ENCODE results near the gene UGT1A9.

UGT1A9 gene

DNA sequence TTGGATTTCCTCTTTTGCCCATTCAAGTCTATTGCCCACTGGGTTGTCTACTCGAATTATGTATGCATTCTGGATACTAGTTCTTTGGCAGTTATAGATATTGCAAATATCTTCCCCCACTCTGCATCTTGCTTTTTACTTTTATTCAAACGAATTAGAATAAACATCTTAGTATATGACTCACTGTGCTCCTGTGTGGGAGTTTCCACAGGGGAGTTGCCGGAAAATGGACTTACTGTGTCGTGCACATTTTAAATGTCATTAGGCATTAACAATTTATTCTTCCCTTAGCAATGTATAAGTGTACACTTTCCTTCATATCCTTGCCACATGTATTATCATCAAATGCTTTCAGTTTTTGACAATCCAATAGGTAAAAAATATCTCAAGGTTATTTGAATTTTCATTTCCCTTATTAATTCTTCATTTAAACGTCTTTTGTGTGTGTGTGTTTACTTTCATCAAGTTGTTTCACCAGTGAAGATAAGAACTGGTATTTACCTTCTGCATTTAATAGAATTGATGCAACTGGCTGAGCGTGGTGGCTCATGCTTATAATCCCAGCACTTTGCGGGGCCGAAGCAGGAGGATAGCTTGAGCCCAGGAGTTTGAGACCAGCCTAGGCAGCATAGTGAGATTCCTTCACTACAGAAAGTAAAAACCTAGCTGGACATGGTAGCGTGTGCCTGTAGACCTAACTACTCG, 36.4 kb downstream of the UGT1A9 start:
- H3K4me3 ChIP-seq (ENCODE audit: control insufficient read depth, low read depth, low read length), result no peak overlapping the region
- DNase-seq (ENCODE audit: low read depth), result peak; percentile 33
- TF ChIP-seq CTCF (conservative IDR thresholded peaks at IDR 0.05; ENCODE audit: control insufficient read depth, insufficient read depth, low read depth, low read length), result no peak

DNA sequence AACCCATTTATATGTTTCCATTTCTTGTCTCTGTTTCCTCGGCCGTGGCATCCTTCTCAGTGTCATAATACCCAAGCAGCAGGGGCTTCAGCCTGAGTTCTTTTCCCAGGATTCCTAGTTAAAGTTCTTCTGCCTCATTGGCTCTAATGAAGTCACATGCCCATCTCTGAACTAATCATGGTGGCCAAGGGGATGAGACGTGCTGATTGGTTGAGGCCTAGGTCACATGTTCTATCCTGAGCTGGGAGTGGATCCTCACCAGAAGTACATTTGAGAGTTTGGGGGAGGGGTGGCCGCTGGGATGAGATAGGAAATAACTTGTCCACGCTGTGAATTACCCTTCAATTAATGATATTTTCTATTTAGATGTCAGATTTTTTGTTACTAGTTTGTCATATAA, 37.2 kb downstream of the UGT1A9 start:
- TF ChIP-seq CTCF (conservative IDR thresholded peaks at IDR 0.05; ENCODE audit: control insufficient read depth, insufficient read depth, low read depth, low read length), result no peak
- DNase-seq (ENCODE audit: low read depth), result peak; percentile 1
- H3K4me3 ChIP-seq (ENCODE audit: control insufficient read depth, low read depth, low read length), result no peak overlapping the region

- peak; percentile 71 for DNase-seq (ENCODE audit: low read depth)
- no peak overlapping the region for H3K4me3 ChIP-seq (ENCODE audit: control insufficient read depth, low read depth, low read length)
- peak; percentile 93 for TF ChIP-seq CTCF (conservative IDR thresholded peaks at IDR 0.05; ENCODE audit: control insufficient read depth, insufficient read depth, low read depth, low read length)
Measured at GRCh38 chr2:233711312-233712008, 39.8 kb downstream of the UGT1A9 start.

GRCh38 chr2:233712611-233713261, 41.0 kb downstream of the UGT1A9 start, which contains the start of gene UGT1A5:
TSS of gene UGT1A5 (plus strand) at chr2:233712907. CDS start at chr2:233712992, 85 bp downstream.
- DNase-seq (ENCODE audit: low read depth), result no peak
- no peak within 1 kb of the TSS for H3K4me3 ChIP-seq (ENCODE audit: control insufficient read depth, low read depth, low read length)
- TF ChIP-seq CTCF (conservative IDR thresholded peaks at IDR 0.05; ENCODE audit: control insufficient read depth, insufficient read depth, low read depth, low read length), result no peak

- DNase-seq (ENCODE audit: low read depth), result no peak
- no peak for TF ChIP-seq CTCF (conservative IDR thresholded peaks at IDR 0.05; ENCODE audit: control insufficient read depth, insufficient read depth, low read depth, low read length)
- no peak overlapping the region for H3K4me3 ChIP-seq (ENCODE audit: control insufficient read depth, low read depth, low read length)
Measured at GRCh38 chr2:233713262-233713615, 41.5 kb downstream of the UGT1A9 start.

- no peak for TF ChIP-seq CTCF (conservative IDR thresholded peaks at IDR 0.05; ENCODE audit: control insufficient read depth, insufficient read depth, low read depth, low read length)
- H3K4me3 ChIP-seq (ENCODE audit: control insufficient read depth, low read depth, low read length), result no peak overlapping the region
- no peak for DNase-seq (ENCODE audit: low read depth)
Measured at GRCh38 chr2:233714121-233714520, 42.4 kb downstream of the UGT1A9 start.
